Endothelial cell of umbilical vein (primary cell): ENCODE measurements around the gene OR5M8. TPM values are rescaled to one million over a fixed set of nuclear protein-coding genes. Genes with fewer than 3 reads are reported as not detected.

Experiments used
- BruUV-seq: library from RNA; stranded (reverse); fragments of 400-500 nt; replicated peaks from 2 replicates; lab custom pipeline; 2021; lab: Mats Ljungman, UMichigan
- CTCF ChIA-PET: fragments of 300-600, 350-600 bp; sonication (Branson Sonifier 250); formaldehyde crosslinking; loops from one replicate; lab custom pipeline; 2021; ENCODE audit warnings: antibody characterized with exemption, inconsistent platforms; lab: Charles Lee
- POLR2A ChIA-PET: fragments of 300-600, 350-600 bp; sonication (Branson Sonifier 250); formaldehyde crosslinking; loops from one replicate; lab custom pipeline; 2021; ENCODE audit warnings: antibody characterized with exemption, inconsistent platforms; lab: Charles Lee
- DNase-seq: peaks from one replicate; pipeline ENCODE4 v3.0.0-alpha.2; 2011; ENCODE audit warnings: low read depth, low spot score
- FAIRE-seq: peaks from 2 replicates; lab custom pipeline; 2011; peaks lifted over from hg19 to GRCh38; lab: Jason Lieb, UNC
- H2AFZ ChIP-seq: 2 replicates; pipeline ENCODE4 v1.6.0; 2012; ENCODE audit warnings: low read depth, low read length, control low read depth, inconsistent platforms
- H3K27ac ChIP-seq: 2 replicates; pipeline ENCODE4 v1.5.1; 2011; ENCODE audit warnings: low read depth, mild to moderate bottlenecking, control low read depth, low read length, moderate library complexity; ENCODE audit not compliant: insufficient read depth
- H3K27me3 ChIP-seq, 2 experiments: 2 replicates each; pipeline versions ENCODE4 v1.6.0 to v1.6.1; 2011; ENCODE audit warnings: low read length in 2 of 2, mixed read lengths in 1 of 2; ENCODE audit not compliant: control insufficient read depth in 2 of 2, insufficient read depth in 2 of 2
- H3K36me3 ChIP-seq, 2 experiments: 2 replicates in 1 of 2; 3 replicates in 1 of 2; pipeline ENCODE4 v1.5.1; 2011; ENCODE audit warnings: low read length in 2 of 2, mild to moderate bottlenecking in 1 of 2, moderate library complexity in 1 of 2; ENCODE audit not compliant: control insufficient read depth in 2 of 2, insufficient read depth in 2 of 2; ENCODE audit errors: extremely low read depth in 1 of 2
- H3K4me1 ChIP-seq: 3 replicates; pipeline ENCODE4 v1.5.1; 2011; ENCODE audit warnings: mild to moderate bottlenecking, low read length; ENCODE audit not compliant: control insufficient read depth, insufficient read depth; ENCODE audit errors: extremely low read depth
- H3K4me2 ChIP-seq: 2 replicates; pipeline ENCODE4 v1.6.1; 2011; ENCODE audit warnings: low read length, control low read depth, mixed read lengths; ENCODE audit not compliant: insufficient read depth
- H3K4me3 ChIP-seq, 3 experiments: fragments of 200-600 bp in 1 of 3; sonication (generic), shearing (Covaris generic) in 1 of 3; replicated peaks in 1 of 3; 2 replicates each; pipeline ENCODE4 v1.5.1; 2011 to 2016; ENCODE audit warnings: control low read depth in 3 of 3, low read length in 3 of 3, mild to moderate bottlenecking in 2 of 3, inconsistent platforms in 1 of 3, low read depth in 1 of 3, moderate library complexity in 1 of 3; ENCODE audit not compliant: insufficient read depth in 1 of 3
- H3K79me2 ChIP-seq: 2 replicates; pipeline ENCODE4 v1.6.0; 2012; ENCODE audit warnings: low read length, inconsistent platforms; ENCODE audit not compliant: control insufficient read depth, insufficient read depth
- H3K9ac ChIP-seq: replicated peaks from 2 replicates; pipeline ENCODE3; 2011; ENCODE audit warnings: low read length, control low read depth; ENCODE audit not compliant: insufficient read depth; ENCODE audit errors: extremely low read depth
- H3K9me1 ChIP-seq: replicated peaks from 3 replicates; pipeline ENCODE4 v1.6.0; 2011; ENCODE audit warnings: mild to moderate bottlenecking, low read length; ENCODE audit not compliant: control insufficient read depth, insufficient read depth; ENCODE audit errors: extremely low read depth
- H3K9me3 ChIP-seq: replicated peaks from 2 replicates; pipeline ENCODE4 v1.5.1; 2012; ENCODE audit warnings: low read length, inconsistent platforms; ENCODE audit not compliant: control insufficient read depth, insufficient read depth
- H4K20me1 ChIP-seq: replicated peaks from 2 replicates; pipeline ENCODE3; 2011; ENCODE audit warnings: mild to moderate bottlenecking, low read length; ENCODE audit not compliant: control insufficient read depth, insufficient read depth; ENCODE audit errors: extremely low read depth
- CTCF ChIP-seq, 2 donors: IDR thresholded peaks; 1 replicate in 1 of 2; 2 replicates in 1 of 2; pipeline ENCODE4 v1.5.1; 2011; ENCODE audit warnings: low read length in 2 of 2, mild to moderate bottlenecking in 2 of 2, moderate library complexity in 2 of 2, control low read depth in 1 of 2, inconsistent platforms in 1 of 2, low read depth in 1 of 2; ENCODE audit not compliant: insufficient read depth in 1 of 2; ENCODE audit errors: extremely low read depth in 1 of 2
- EZH2 ChIP-seq: IDR thresholded peaks from 2 replicates; pipeline ENCODE4 v1.6.1; 2012; ENCODE audit warnings: borderline replicate concordance, low read depth, mild to moderate bottlenecking, moderate library complexity, low read length, inconsistent platforms; ENCODE audit not compliant: severe bottlenecking
- FOS ChIP-seq: IDR thresholded peaks from 2 replicates; pipeline ENCODE4 v1.6.1; 2011; ENCODE audit warnings: mild to moderate bottlenecking, low read length, moderate library complexity, borderline replicate concordance; ENCODE audit not compliant: insufficient read depth
- GATA2 ChIP-seq: IDR thresholded peaks from 2 replicates; pipeline ENCODE4 v1.7.0; 2011; ENCODE audit warnings: low read depth, mild to moderate bottlenecking, moderate library complexity, mixed read lengths, low read length; ENCODE audit not compliant: insufficient read length, insufficient read depth
- JUN ChIP-seq: IDR thresholded peaks from 2 replicates; pipeline ENCODE4 v1.6.1; 2011; ENCODE audit warnings: borderline replicate concordance, low read depth; ENCODE audit not compliant: insufficient read length, insufficient read depth
- MAX ChIP-seq: IDR thresholded peaks from 2 replicates; pipeline ENCODE4 v1.6.1; 2011; ENCODE audit not compliant: insufficient read depth, insufficient read length
- MYC ChIP-seq: IDR thresholded peaks from one replicate; pipeline ENCODE4 v1.6.1; 2011; ENCODE audit warnings: mild to moderate bottlenecking, low read depth, low read length
- POLR2A ChIP-seq: IDR thresholded peaks from 2 replicates; pipeline ENCODE4 v1.6.1; 2012; ENCODE audit warnings: low read depth, mild to moderate bottlenecking, control low read depth, low read length
- POLR2AphosphoS5 ChIP-seq: IDR thresholded peaks from 2 replicates; pipeline ENCODE4 v1.6.1; 2012; ENCODE audit warnings: low read depth, mild to moderate bottlenecking, control low read depth, low read length, moderate library complexity; ENCODE audit not compliant: insufficient read depth
- dilution Hi-C: fragments of 300-500 bp; cut with MboI; formaldehyde crosslinking; loops from one replicate; pipeline ENCODE4 v1.15.0; 2019; ENCODE audit warnings: low sequenced_read_pairs; ENCODE audit not compliant: extremely low pct_ligation_motif_present
- intact Hi-C: fragments of 100-400 bp; cut with micrococcal nuclease; formaldehyde crosslinking; loops from one replicate; pipeline ENCODE4 v1.10.0; 2022
- polyA plus RNA-seq, 4 experiments: library from polyadenylated mRNA; depleted of rRNA in 3 of 4; stranded (reverse) in 3 of 4; unstranded in 1 of 4; fragments of >200 nt; gene quantifications; 2 replicates each; pipeline versions ENCODE4 v1.2.1 to v1.2.3, GENCODE V29; 2011 to 2012; ENCODE audit warnings: missing spikeins in 1 of 4
- total RNA-seq: library from RNA; stranded (reverse); gene quantifications from 2 replicates; pipeline ENCODE4 v1.2.3, GENCODE V29; 2021

The OR5M8 gene
- total and polyA plus RNA-seq, 2 donors (not counting 3 experiments of a cell fraction or from before 2014, with no cell fraction given) = not detected

GRCh38 chr11:56509439-56509838 lies 18.3 kb upstream of the OR5M8 start:
- POLR2A ChIA-PET = no interaction called here

More at GRCh38 chr11:56509439-56509838, 18.3 kb upstream of the OR5M8 start:
- no peak overlapping the region for H3K4me3 ChIP-seq
- intact Hi-C loops (no loop called here), dilution Hi-C loops (no loop called here)
- no peaks in the 10 kb centered on the region for H3K27me3 ChIP-seq
- peaks cover 3% of the 10 kb centered on the region for H3K9me3 ChIP-seq
- no TSS peak for BruUV-seq
- no peak overlapping the region for H2AFZ ChIP-seq
- H3K79me2 ChIP-seq = no peaks in the 10 kb centered on the region
- CTCF ChIA-PET = no interaction called here
- FAIRE-seq (no peak), DNase-seq (no peak)
- no peaks in the 10 kb centered on the region for H3K4me1 ChIP-seq
- H4K20me1 ChIP-seq = no peaks in the 10 kb centered on the region
- H3K36me3 ChIP-seq = no peaks in the 10 kb centered on the region
- H3K9ac ChIP-seq = no peak overlapping the region
- TF ChIP-seq MYC = no peak
- no peak for TF ChIP-seq POLR2A
- no peak for TF ChIP-seq EZH2
- TF ChIP-seq CTCF (IDR thresholded peaks at IDR 0.05; ENCODE audit: extremely low read depth in 1 of 2, insufficient read depth in 1 of 2, low read depth in 1 of 2, low read length in 2 of 2) = no peak
- no peak for TF ChIP-seq FOS
- TF ChIP-seq JUN = no peak
- no peak for TF ChIP-seq POLR2AphosphoS5
- no peak for TF ChIP-seq MAX
- no peak for TF ChIP-seq GATA2
- no peak overlapping the region for H3K4me2 ChIP-seq
- no peak overlapping the region for H3K27ac ChIP-seq
- H3K9me1 ChIP-seq = no peaks in the 10 kb centered on the region
